ENCODE results near the gene CRLF2. TPM values are rescaled to one million over a fixed set of nuclear protein-coding genes. Genes with fewer than 3 reads are reported as not detected.

Gene CRLF2
- total and polyA plus RNA-seq, 2 donors (not counting 3 experiments of a cell fraction or from before 2014, with no cell fraction given) = not detected

DNA sequence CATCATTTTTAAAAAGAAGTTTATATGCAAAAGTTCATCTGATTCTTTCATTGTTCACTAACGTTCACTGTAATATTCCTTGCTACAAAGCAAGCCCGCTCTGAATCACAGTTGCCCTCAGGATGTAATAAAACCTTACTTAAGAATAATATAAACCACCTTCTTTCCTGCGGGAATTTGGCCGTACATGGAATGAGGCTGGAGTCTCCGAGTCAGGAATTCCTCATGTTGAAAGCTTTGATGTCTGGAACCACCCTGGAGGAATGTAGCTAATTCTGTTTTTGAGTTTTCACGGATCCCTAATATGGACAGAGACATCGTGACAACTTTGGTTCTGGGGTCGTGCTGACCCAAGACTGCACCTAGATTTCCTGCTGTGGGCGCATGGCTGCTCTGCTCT lies 58.5 kb downstream of the CRLF2 start:
- Histone ChIP-seq H3K9me1 (replicated peaks; ENCODE audit: control insufficient read depth, extremely low read depth, insufficient read depth, low read length) (no peaks in the 10 kb centered on the region), H4K20me1 (replicated peaks; ENCODE audit: control insufficient read depth, extremely low read depth, insufficient read depth, low read length) (no peaks in the 10 kb centered on the region), H2AFZ (ENCODE audit: low read depth, low read length) (no peak overlapping the region), H3K9ac (replicated peaks; ENCODE audit: extremely low read depth, insufficient read depth, low read length) (no peak overlapping the region), H3K4me3 (replicated peaks in 1 of 3; ENCODE audit: insufficient read depth in 1 of 3, low read depth in 1 of 3, low read length in 3 of 3) (no peak overlapping the region), H3K27me3 (ENCODE audit: control insufficient read depth in 2 of 2, insufficient read depth in 2 of 2, low read length in 2 of 2) (no peaks in the 10 kb centered on the region), H3K79me2 (ENCODE audit: control insufficient read depth, insufficient read depth, low read length) (no peaks in the 10 kb centered on the region), H3K9me3 (replicated peaks; ENCODE audit: control insufficient read depth, insufficient read depth, low read length) (no peaks in the 10 kb centered on the region), H3K4me1 (ENCODE audit: control insufficient read depth, extremely low read depth, insufficient read depth, low read length) (no peaks in the 10 kb centered on the region), H3K36me3 (ENCODE audit: control insufficient read depth in 2 of 2, extremely low read depth in 1 of 2, insufficient read depth in 2 of 2, low read length in 2 of 2) (no peaks in the 10 kb centered on the region), H3K4me2 (ENCODE audit: insufficient read depth, low read length) (no peak overlapping the region), H3K27ac (ENCODE audit: insufficient read depth, low read depth, low read length) (no peak overlapping the region)
- intact Hi-C loops (cut with micrococcal nuclease) = no loop called here
- ChIA-PET CTCF (no interaction called here), POLR2A (no interaction called here)
- no peak for TF ChIP-seq MYC (IDR thresholded peaks at IDR 0.05; ENCODE audit: low read depth, low read length)
- no peak for DNase-seq (ENCODE audit: low read depth, low spot score)
- dilution Hi-C loops (cut with MboI; ENCODE audit: extremely low pct_ligation_motif_present, low sequenced_read_pairs) = no loop called here
- no peak for FAIRE-seq
- no TSS peak for BruUV-seq (replicated peaks)

DNA sequence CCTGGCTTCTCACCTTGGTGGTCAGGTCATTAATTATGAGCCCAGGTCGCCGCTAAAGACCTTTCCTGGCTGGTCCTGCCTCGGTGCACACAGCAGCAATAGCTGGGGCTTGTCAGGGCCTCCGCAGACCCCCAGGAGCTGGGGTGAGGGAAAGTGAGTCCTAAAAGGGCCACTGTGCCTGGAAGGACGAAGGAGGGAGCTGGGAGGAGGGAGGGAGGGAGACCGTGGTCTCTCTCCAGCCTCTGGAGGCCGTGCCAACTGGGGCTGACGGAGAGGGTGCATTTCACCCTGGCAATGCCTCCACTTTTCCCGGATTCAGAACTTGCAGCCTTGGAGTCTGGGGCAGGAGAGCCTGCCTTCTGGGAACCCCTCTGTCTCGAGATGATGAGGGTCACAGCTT lies 60.4 kb downstream of the CRLF2 start:
- no peaks in the 10 kb centered on the region for H3K27me3 ChIP-seq (ENCODE audit: control insufficient read depth in 2 of 2, insufficient read depth in 2 of 2, low read length in 2 of 2)
- H3K4me1 ChIP-seq (ENCODE audit: control insufficient read depth, extremely low read depth, insufficient read depth, low read length) = no peaks in the 10 kb centered on the region
- H3K9ac ChIP-seq (replicated peaks; ENCODE audit: extremely low read depth, insufficient read depth, low read length) = no peak overlapping the region
- H2AFZ ChIP-seq (ENCODE audit: low read depth, low read length) = no peak overlapping the region
- H3K79me2 ChIP-seq (ENCODE audit: control insufficient read depth, insufficient read depth, low read length) = no peaks in the 10 kb centered on the region
- ChIA-PET CTCF (no interaction called here), POLR2A (no interaction called here)
- FAIRE-seq = no peak
- H3K4me2 ChIP-seq (ENCODE audit: insufficient read depth, low read length) = no peak overlapping the region
- intact Hi-C loops (cut with micrococcal nuclease) (no loop called here), dilution Hi-C loops (cut with MboI; ENCODE audit: extremely low pct_ligation_motif_present, low sequenced_read_pairs) (no loop called here)
- BruUV-seq (replicated peaks) = no TSS peak
- H3K9me3 ChIP-seq (replicated peaks; ENCODE audit: control insufficient read depth, insufficient read depth, low read length) = no peaks in the 10 kb centered on the region
- no peaks in the 10 kb centered on the region for H3K36me3 ChIP-seq (ENCODE audit: control insufficient read depth in 2 of 2, extremely low read depth in 1 of 2, insufficient read depth in 2 of 2, low read length in 2 of 2)
- no peak overlapping the region for H3K27ac ChIP-seq (ENCODE audit: insufficient read depth, low read depth, low read length)
- no peak for DNase-seq (ENCODE audit: low read depth, low spot score)
- no peaks in the 10 kb centered on the region for H4K20me1 ChIP-seq (replicated peaks; ENCODE audit: control insufficient read depth, extremely low read depth, insufficient read depth, low read length)
- H3K4me3 ChIP-seq (replicated peaks in 1 of 3; ENCODE audit: insufficient read depth in 1 of 3, low read depth in 1 of 3, low read length in 3 of 3) = no peak overlapping the region
- TF ChIP-seq, protein P1, sequence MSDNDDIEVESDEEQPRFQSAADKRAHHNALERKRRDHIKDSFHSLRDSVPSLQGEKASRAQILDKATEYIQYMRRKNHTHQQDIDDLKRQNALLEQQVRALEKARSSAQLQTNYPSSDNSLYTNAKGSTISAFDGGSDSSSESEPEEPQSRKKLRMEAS (IDR thresholded peaks at IDR 0.05; ENCODE audit: insufficient read depth, insufficient read length) = no peak
- TF ChIP-seq POLR2AphosphoS5 (IDR thresholded peaks at IDR 0.05; ENCODE audit: insufficient read depth, low read depth, low read length) (no peak), MYC (IDR thresholded peaks at IDR 0.05; ENCODE audit: low read depth, low read length) (no peak), POLR2A (IDR thresholded peaks at IDR 0.05; ENCODE audit: low read depth, low read length) (no peak), FOS (IDR thresholded peaks at IDR 0.05; ENCODE audit: borderline replicate concordance, insufficient read depth, low read length) (no peak), GATA2 (IDR thresholded peaks at IDR 0.05; ENCODE audit: insufficient read depth, insufficient read length, low read depth, low read length) (no peak), JUN (IDR thresholded peaks at IDR 0.05; ENCODE audit: borderline replicate concordance, insufficient read depth, insufficient read length, low read depth) (no peak), EZH2 (IDR thresholded peaks at IDR 0.05; ENCODE audit: borderline replicate concordance, low read depth, low read length, severe bottlenecking) (no peak)
- TF ChIP-seq, protein P2, sequence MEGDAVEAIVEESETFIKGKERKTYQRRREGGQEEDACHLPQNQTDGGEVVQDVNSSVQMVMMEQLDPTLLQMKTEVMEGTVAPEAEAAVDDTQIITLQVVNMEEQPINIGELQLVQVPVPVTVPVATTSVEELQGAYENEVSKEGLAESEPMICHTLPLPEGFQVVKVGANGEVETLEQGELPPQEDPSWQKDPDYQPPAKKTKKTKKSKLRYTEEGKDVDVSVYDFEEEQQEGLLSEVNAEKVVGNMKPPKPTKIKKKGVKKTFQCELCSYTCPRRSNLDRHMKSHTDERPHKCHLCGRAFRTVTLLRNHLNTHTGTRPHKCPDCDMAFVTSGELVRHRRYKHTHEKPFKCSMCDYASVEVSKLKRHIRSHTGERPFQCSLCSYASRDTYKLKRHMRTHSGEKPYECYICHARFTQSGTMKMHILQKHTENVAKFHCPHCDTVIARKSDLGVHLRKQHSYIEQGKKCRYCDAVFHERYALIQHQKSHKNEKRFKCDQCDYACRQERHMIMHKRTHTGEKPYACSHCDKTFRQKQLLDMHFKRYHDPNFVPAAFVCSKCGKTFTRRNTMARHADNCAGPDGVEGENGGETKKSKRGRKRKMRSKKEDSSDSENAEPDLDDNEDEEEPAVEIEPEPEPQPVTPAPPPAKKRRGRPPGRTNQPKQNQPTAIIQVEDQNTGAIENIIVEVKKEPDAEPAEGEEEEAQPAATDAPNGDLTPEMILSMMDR (IDR thresholded peaks at IDR 0.05; ENCODE audit: extremely low read depth in 1 of 2, insufficient read depth in 1 of 2, low read depth in 1 of 2, low read length in 2 of 2) = no peak
- no peaks in the 10 kb centered on the region for H3K9me1 ChIP-seq (replicated peaks; ENCODE audit: control insufficient read depth, extremely low read depth, insufficient read depth, low read length)
